IPS DF 6.9 (cell line): Measurements from ENCODE around the gene ARAF.
"Not testable (repeated sequence)": the region's sequence is repeated elsewhere in the genome, so short reads cannot be mapped to it uniquely, and the experiment has no call there.

Experiments used
- DNase-seq: peaks from one replicate; pipeline ENCODE4 v3.0.0-alpha.2; 2013; ENCODE audit warnings: low read depth, low spot score
- H3K27ac ChIP-seq: one replicate; pipeline ENCODE4 v1.5.1; 2013; ENCODE audit warnings: low read length, control low read depth
- H3K27me3 ChIP-seq: 2 replicates; pipeline ENCODE4 v1.6.1; 2013; ENCODE audit warnings: mild to moderate bottlenecking, low read length; ENCODE audit not compliant: control insufficient read depth, insufficient read depth
- H3K36me3 ChIP-seq: 2 replicates; pipeline ENCODE4 v1.6.1; 2013; ENCODE audit warnings: low read length; ENCODE audit not compliant: control insufficient read depth, insufficient read depth
- H3K4me1 ChIP-seq: 2 replicates; pipeline ENCODE4 v1.6.1; 2013; ENCODE audit warnings: low read length; ENCODE audit not compliant: control insufficient read depth, insufficient read depth
- H3K4me3 ChIP-seq: 2 replicates; pipeline ENCODE4 v1.5.1; 2013; ENCODE audit warnings: mild to moderate bottlenecking, low read length
- H3K9me3 ChIP-seq: 2 replicates; pipeline ENCODE4 v1.6.1; 2013; ENCODE audit warnings: low read length, inconsistent platforms; ENCODE audit not compliant: control insufficient read depth, insufficient read depth
- WGBS: extraction: QIAGEN DNeasy Blood & Tissue Kit; methylation state at CpG from one replicate; pipeline ENCODE4 v1.1.7; 2013; ENCODE audit warnings: mixed read lengths, missing lambda C conversion rate; ENCODE audit not compliant: insufficient read length, insufficient coverage; 5-methylcytosine and 5-hydroxymethylcytosine counted together

ARAF gene

GRCh38 chrX:47585273-47585672, 24.3 kb downstream of the ARAF start:
- Histone ChIP-seq H3K4me1 (no peaks in the 10 kb centered on the region), H3K4me3 (no peak overlapping the region), H3K36me3 (no peaks in the 10 kb centered on the region), H3K9me3 (no peaks in the 10 kb centered on the region), H3K27me3 (no peaks in the 10 kb centered on the region), H3K27ac (no peak overlapping the region)
- WGBS: no CpG with 5 or more reads among the region's 16 CpGs
- DNase-seq: no peak

- no peaks in the 10 kb centered on the region for H3K4me1 ChIP-seq
- H3K4me3 ChIP-seq: no peak overlapping the region
- H3K36me3 ChIP-seq: no peaks in the 10 kb centered on the region
- DNase-seq: no peak
- no peak overlapping the region for H3K27ac ChIP-seq
- H3K9me3 ChIP-seq: no peaks in the 10 kb centered on the region
- WGBS: no CpG with 5 or more reads among the region's 11 CpGs
- no peaks in the 10 kb centered on the region for H3K27me3 ChIP-seq
Measured at GRCh38 chrX:47586043-47586787, 25.2 kb downstream of the ARAF start.

GRCh38 chrX:47587091-47587891, 26.3 kb downstream of the ARAF start:
- Histone ChIP-seq H3K9me3 (no peaks in the 10 kb centered on the region), H3K36me3 (no peaks in the 10 kb centered on the region), H3K4me1 (no peaks in the 10 kb centered on the region), H3K4me3 (no peak overlapping the region), H3K27ac (no peak overlapping the region), H3K27me3 (no peaks in the 10 kb centered on the region)
- no CpG with 5 or more reads among the region's 4 CpGs for WGBS
- DNase-seq: no peak

GRCh38 chrX:47587906-47588735, 27.1 kb downstream of the ARAF start:
- no peak for DNase-seq
- no CpG with 5 or more reads among the region's 16 CpGs for WGBS
- H3K4me1 ChIP-seq: no peaks in the 10 kb centered on the region
- H3K36me3 ChIP-seq: no peaks in the 10 kb centered on the region
- no peak overlapping the region for H3K27ac ChIP-seq
- H3K4me3 ChIP-seq: no peak overlapping the region
- no peaks in the 10 kb centered on the region for H3K9me3 ChIP-seq
- no peaks in the 10 kb centered on the region for H3K27me3 ChIP-seq

GRCh38 chrX:47590984-47591383, 30.0 kb downstream of the ARAF start:
- no peaks in the 10 kb centered on the region for H3K9me3 ChIP-seq
- no peak overlapping the region for H3K4me3 ChIP-seq
- no peak overlapping the region for H3K27ac ChIP-seq
- no peak for DNase-seq
- WGBS: no CpG with 5 or more reads among the region's 5 CpGs
- H3K36me3 ChIP-seq: no peaks in the 10 kb centered on the region
- no peaks in the 10 kb centered on the region for H3K4me1 ChIP-seq
- no peaks in the 10 kb centered on the region for H3K27me3 ChIP-seq

- no peaks in the 10 kb centered on the region for H3K27me3 ChIP-seq
- H3K27ac ChIP-seq: no peak overlapping the region
- no peak overlapping the region for H3K4me3 ChIP-seq
- WGBS: no CpG with 5 or more reads among the region's 4 CpGs
- H3K36me3 ChIP-seq: no peaks in the 10 kb centered on the region
- no peaks in the 10 kb centered on the region for H3K4me1 ChIP-seq
- DNase-seq: no peak
- H3K9me3 ChIP-seq: no peaks in the 10 kb centered on the region
Measured at GRCh38 chrX:47593522-47593921, 32.5 kb downstream of the ARAF start.

- H3K4me1 ChIP-seq: no peaks in the 10 kb centered on the region
- no peak overlapping the region for H3K4me3 ChIP-seq
- H3K27me3 ChIP-seq: no peaks in the 10 kb centered on the region
- H3K27ac ChIP-seq: no peak overlapping the region
- no peaks in the 10 kb centered on the region for H3K9me3 ChIP-seq
- WGBS: no CpG with 5 or more reads among the region's 1 CpG
- no peaks in the 10 kb centered on the region for H3K36me3 ChIP-seq
- DNase-seq: no peak
Measured at GRCh38 chrX:47595716-47596251, 34.8 kb downstream of the ARAF start.

GRCh38 chrX:47596256-47596655, 35.3 kb downstream of the ARAF start:
- Histone ChIP-seq H3K27ac (no peak overlapping the region), H3K4me3 (no peak overlapping the region), H3K9me3 (no peaks in the 10 kb centered on the region), H3K27me3 (no peaks in the 10 kb centered on the region), H3K36me3 (no peaks in the 10 kb centered on the region), H3K4me1 (no peaks in the 10 kb centered on the region)
- no CpG with 5 or more reads among the region's 2 CpGs for WGBS
- no peak for DNase-seq

GRCh38 chrX:47597222-47597621, 36.2 kb downstream of the ARAF start:
- H3K4me3 ChIP-seq: no peak overlapping the region
- no peaks in the 10 kb centered on the region for H3K9me3 ChIP-seq
- H3K27ac ChIP-seq: no peak overlapping the region
- no CpG with 5 or more reads among the region's 3 CpGs for WGBS
- no peak for DNase-seq
- no peaks in the 10 kb centered on the region for H3K27me3 ChIP-seq
- no peaks in the 10 kb centered on the region for H3K4me1 ChIP-seq
- H3K36me3 ChIP-seq: no peaks in the 10 kb centered on the region

- not testable (repeated sequence) for H3K4me1 ChIP-seq, H3K36me3 ChIP-seq, H3K9me3 ChIP-seq, H3K27ac ChIP-seq, H3K4me3 ChIP-seq, DNase-seq, H3K27me3 ChIP-seq
- WGBS: no CpG with 5 or more reads among the region's 4 CpGs
Measured at GRCh38 chrX:47603125-47603524, 42.1 kb downstream of the ARAF start.
